GM19239 (cell line): ENCODE data around the gene MAP3K21.

Source experiments
- DNase-seq: peaks from one replicate; pipeline ENCODE4 v3.0.0; 2011; ENCODE audit warnings: low spot score; ENCODE audit not compliant: insufficient read length
- FAIRE-seq: peaks from 2 replicates; lab custom pipeline; 2011; peaks lifted over from hg19 to GRCh38; lab: Jason Lieb, UNC

Gene MAP3K21

DNA sequence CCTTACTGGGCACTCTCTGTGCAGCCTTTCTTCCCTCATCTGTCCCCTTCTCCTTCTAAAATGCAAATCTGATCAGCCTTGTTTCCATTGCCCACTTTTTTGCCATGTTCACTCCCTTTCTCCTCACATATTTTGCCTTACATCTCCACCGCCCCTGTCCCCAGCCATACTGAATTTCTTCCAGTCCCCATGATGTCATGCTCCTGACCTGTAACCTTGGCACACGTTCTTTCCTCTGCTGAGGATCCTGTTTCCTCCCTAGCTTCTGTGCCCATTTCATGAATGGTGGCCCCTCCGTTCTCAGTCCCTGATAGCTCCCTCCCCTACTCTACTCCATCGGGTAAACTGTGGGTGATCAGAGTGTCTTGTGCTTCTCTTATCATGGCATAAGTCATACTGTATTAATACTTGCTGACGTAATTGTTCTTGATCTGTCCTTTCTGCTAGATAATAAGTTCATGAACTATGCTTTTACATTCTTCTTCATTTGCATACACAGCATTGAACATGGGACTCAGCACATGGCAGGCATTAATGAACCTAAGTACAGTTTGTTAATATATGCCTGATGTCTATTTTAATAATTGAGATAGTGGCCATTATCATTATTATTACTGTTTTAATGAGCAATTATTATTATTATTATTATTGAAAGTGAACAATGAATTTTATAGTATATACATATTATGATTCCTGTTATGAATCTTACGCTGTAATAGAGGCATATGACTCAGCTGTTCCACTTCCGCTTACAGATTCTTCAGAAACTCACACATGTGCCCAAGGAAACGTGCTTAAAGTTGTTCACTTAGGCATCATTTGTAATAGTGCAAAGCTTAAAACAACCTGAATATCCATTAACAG is 28.5 kb downstream of the MAP3K21 start:
- DNase-seq (no peak), FAIRE-seq (no peak)

DNA sequence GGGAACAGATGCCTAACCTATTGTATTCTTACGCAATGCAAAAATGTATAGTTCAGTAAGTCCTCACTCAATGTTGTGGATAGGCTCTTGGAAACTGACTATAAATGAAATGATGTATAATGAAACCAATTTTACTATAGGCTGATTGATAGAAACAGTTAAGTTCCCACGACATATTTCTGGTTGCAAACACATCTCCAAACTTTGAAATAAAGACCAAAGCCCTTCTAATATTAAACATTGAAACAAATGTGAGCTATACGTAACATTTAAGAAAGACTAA is 29.1 kb downstream of the MAP3K21 start:
- DNase-seq, result no peak
- no peak for FAIRE-seq

DNA sequence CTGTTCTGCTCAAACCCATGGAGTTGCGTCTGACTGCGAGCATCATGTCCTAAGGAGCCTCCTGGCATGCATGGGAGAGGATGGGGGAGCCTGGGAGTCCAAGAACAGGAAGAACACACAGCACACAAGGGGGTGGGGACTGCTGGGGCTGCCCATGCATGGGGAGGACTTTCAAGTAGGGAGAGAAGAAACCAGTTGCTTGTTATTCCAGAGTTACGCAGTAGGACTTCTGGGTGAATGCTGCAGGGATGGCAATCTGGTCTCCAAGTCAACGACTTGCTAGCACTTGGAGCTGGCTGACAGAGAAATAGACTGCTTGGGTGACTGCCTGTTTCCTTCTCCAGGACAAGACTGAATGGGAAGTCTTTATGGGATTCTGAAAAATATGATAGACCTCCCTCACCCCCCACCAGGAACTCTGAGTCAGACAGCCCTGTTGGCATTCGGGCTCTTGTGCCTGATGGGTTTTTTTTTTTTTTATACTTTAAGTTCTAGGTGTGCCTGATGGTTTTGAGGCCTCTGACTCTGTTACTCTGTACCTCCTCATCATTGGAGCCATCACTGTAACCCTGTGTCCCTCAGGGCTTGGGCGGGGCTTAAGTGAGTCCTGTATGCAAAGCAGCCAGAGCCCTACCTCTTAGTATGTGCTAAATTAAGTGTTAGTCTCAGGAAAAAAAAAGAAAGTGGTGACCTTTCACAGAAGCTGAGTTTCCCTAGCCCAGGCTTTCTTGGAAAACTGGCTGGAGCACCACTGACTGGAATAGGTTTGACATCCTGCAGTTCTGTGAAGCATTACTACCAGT is 30.3 kb downstream of the MAP3K21 start:
- FAIRE-seq (no peak), DNase-seq (no peak)

DNA sequence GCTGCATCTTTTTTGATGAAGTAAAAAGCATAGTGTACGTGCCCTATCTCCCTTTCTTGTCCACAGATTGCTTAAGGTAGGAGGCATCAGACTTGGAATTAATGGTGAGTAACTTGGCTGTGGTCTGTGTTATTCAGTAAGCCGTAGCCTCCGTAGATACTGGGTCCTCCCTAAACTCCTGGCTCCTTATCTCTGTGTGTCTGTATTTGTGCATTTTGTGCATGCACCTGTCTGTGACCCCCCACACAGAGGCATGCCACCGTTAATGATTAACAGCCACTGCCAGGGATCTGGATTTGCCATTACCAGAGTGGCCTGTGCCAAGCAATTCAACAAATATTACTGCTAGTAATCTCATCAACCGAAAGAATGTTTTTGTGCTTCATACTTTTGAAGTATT is 31.9 kb downstream of the MAP3K21 start:
- no peak for DNase-seq
- no peak for FAIRE-seq

DNA sequence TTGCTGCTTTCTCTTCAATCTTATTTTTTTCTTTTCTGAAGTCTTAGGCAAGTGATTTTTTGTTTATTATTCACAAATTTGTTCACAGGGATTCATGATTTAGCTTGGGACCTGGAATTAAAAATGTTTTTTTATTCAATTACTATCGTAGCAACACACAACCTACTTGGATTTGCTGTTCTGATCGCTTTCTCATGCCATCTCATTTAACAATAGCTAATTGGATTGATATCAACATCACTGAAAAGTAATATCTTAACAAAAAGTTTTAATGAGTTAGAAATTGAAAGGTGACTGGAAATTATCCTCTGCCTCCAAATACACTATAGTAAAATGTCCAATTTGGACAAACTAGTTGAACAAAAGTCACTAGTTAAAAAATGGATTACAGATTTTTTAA is 32.4 kb downstream of the MAP3K21 start:
- DNase-seq (no peak), FAIRE-seq (no peak)

DNA sequence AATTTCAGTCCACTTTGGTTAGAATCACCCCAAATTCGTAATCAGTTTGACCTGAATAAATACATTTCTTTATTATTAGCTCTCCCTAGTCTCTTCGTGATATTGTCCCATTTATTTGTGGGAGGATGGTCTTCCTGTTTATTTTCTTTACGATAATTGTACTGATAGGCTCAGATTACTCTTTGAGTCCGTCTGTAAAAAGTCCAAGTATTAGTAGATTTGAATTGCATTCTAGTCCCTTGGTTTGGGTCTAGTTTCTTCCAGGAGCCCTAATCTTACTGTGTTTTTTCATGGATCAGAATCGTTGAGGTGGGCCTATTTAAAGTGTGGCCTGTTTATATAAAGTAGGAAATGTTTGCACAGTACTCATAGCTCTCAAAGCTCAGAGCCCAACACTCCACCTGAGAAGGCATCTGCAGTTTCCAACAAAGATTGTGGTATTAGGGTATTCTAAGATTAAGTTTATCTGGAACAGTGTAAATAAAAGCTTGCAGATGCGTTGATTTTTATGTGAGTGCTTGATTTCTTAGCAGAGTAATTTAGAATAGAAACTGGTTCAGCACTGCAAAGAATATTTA is 33.1 kb downstream of the MAP3K21 start:
- no peak for DNase-seq
- FAIRE-seq, result no peak

DNA sequence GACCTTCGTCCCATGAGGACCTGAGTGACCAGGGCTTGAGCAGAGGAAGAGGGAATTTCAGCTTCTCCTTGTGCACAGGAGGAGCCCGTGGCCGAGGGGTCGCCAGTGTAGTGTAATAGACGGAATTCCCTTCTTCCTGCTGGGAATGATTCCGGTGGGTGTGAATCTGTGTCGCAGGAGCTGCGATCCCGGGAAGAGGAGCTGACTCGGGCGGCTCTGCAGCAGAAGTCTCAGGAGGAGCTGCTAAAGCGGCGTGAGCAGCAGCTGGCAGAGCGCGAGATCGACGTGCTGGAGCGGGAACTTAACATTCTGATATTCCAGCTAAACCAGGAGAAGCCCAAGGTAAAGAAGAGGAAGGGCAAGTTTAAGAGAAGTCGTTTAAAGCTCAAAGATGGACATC is 34.4 kb downstream of the MAP3K21 start:
- DNase-seq, result no peak
- FAIRE-seq, result no peak

DNA sequence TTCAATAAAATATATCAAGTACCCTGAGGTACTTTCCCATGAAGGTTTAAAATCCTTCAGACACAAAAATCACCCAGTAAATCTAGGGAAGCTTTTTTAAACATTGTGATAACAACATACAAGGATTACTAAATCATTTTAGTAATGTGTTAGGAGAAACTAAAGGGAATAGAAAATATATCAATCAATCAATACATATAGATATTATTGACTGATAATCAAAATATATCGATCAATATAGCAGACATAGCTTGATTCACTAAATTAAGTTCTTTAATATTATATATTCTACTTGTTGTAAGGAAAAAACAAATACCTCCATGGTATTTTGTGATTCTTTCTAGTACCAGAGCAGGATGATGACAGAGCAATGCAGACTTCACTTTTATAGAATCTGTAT is 35.2 kb downstream of the MAP3K21 start:
- DNase-seq (no peak), FAIRE-seq (no peak)

DNA sequence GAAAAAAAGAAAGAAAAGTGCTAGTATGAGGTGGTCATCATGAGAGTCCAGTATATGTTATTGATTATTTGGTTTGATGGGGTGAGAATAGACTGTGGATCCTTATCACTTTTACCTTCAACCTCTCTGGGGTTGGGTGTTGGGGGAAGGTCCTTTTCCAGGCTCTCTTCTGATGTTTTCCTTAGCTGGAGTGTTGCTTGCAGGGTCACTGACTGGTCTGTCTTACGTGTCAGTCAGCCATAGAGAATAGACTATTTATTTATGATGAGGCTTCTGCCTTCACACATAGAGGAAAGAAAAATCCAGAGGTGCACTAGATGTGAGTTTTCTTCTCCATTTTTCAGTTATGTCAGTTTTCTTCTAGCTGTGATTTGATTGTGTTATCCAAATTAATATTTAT is 36.5 kb downstream of the MAP3K21 start:
- no peak for DNase-seq
- no peak for FAIRE-seq

DNA sequence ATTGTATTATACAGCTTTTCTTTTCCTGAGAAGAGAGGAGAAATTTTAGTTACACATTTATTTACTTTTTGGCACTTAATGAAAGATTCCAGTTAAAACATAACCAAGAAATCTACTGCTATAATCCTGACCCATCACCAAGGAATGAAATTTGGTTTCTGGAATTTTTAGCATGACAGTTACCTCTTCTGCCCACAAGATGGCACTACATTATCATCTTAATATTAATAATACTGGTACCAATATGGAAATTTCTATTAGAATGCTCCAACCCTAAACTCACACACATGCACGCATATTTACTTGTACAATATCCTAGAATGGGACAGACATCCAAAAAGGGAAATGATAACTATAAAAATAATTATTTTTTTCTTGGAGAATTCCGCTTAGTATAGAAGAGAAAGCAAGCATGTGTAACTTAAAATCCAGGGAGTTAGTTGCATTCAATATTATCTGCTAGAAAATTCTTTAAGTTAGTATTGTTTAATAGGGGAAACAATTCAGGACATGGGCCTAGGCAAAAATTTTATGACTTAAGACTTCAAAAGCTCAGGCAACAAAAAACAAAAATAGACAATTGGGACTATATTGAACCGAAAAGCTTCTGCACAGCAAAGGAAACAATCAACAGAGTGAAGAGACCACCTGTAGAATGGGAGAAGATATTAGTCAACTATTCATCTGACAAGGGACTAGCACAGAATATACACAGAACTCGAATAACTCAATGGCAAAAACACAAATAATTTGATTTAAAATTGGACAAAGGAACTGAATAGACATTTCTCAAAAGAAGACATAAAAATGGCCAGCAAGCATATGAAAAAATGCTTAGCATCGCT is 37.4 kb downstream of the MAP3K21 start:
- DNase-seq (no peak), FAIRE-seq (peak; percentile 57)

DNA sequence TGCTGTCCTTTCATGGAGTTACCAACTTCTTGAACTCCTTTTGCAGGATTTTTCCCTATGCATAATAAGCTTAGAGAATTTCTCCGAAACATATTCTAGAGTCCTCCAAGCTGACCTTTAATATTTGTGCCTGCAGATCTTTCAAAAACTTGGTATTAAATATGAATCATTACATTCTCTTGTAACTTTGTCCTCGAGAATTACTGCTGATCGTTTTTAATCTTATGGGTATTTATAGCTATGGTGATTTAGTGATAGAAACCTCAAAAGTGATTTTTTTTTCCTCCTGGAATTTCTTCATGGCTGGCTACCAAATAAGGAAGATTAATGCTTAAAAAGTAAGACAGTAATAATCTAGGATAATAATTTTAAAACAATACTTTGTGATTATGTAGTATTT is 39.1 kb downstream of the MAP3K21 start:
- FAIRE-seq, result no peak
- no peak for DNase-seq

DNA sequence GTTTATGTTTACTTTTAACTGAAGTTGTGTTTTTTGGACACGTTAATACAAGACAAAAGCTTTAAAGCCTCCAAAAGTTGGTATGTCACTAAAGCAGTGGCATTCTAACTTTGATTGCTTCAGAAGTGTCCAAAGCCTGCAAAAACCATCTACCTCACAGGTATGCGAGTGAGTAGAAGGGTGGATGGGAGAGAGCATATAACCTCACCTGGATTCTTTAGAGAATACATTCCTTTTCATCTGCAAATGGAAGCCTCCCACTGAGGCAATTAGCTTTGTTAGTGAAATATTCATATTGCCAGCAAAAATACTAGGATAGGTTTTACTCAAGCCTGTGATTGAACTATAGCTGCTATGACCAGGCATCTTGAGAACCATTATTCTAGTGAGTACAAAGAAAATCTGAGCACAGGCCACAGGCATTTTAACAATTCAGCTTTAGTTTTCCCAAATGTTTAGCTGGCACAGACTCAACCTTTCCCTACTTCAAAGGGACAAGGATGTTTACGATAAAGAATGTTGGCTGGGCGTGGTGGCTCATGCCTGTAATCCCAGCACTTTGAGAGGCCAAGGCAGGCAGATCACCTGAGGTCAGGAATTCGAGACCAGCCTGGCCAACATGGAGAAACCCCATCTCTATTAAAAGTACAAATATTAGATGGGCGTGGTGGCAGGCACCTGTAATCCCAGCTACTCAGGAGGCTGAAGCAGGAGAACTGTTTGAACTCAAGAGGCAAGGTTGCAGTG is 39.7 kb downstream of the MAP3K21 start:
- no peak for FAIRE-seq
- DNase-seq, result no peak

DNA sequence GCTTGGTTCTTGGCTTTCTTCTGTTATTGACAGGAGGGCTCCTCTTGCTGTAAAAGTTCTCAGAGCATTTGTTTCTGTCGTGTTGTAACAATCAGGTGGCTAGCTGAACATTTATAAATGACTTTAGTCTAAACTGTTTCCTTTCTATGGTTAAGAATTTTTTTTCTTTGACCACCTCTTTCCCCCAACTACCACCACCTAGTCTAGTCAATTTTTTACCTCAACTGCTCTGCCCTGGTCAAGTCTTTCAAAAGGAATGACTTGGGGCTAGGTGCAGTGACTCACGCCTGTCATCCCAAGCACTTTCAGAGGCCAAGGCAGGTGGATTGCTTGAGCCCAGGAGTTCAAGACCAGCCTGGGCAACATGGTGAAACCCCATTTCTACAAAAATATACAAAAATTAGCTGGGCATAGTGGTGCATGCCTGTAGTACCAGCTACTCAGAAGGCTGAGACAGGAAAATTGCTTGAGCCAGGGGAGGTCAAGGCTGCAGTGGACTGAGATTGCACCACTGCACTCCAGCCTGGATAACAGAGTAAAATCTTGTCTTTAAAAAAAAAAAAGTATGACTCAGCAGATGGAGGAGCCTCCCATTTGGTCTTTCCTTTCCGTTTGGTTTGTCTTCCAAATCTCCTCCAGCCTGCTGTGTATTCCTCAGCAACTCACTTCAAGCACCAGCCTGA is 40.7 kb downstream of the MAP3K21 start:
- DNase-seq, result no peak
- FAIRE-seq, result no peak

DNA sequence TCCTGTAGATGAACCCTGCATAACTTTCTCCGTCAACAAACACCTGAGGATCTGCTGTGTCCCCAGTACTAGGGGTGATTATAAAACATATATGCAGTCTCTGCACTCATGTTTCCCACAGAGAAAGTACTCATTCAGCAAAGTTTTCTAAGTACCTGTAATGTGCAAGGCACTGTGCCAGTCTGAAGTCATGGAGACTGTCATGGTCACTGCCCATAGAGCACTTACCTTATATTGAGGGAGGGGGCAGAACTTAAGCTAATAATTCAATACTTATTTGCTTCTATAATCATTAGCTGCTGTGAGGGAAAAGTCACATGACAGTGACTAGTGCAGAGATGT is 41.2 kb downstream of the MAP3K21 start:
- no peak for DNase-seq
- FAIRE-seq, result no peak

DNA sequence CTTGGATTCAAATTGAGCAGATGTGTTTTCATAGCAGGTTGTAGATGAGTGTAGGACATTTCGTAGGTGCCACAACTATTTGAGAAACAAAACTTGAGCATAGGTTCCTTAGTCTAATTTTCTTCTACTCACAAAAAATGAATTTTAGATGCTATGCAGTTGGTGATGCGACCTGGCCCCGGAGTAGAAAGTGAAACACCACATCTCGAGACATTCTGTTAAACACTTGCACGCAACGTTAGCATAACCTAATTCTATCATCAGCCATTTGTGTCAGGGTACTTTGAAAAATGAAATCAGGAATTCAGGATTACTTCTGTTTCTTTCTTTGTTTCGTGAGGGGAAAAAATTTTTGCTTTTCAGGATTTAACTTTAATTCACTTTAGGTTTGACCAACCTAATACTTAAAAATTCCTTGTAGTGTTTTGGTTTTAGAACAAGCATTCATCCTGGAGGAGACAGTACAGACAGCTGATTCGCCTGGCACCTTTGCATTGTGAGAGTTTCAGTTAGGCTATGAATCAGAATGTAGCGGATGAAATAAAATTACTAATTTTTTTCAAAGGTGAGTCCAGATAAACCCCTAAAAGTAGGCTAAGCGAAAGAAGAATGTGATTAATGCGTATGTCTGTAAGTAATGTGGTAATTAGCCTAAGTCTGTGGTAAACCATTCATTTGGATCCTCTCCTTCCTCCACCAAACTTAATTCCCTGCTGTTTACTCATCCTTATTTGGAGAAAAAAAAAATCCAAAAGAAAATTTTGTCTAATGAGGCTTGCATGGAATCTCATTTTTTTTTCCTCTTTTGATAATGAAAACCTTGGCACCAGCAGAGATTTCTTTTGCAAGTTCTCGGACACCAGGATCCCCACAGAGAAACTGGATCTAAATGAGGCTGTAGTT is 44.9 kb downstream of the MAP3K21 start:
- no peak for DNase-seq
- FAIRE-seq, result no peak

DNA sequence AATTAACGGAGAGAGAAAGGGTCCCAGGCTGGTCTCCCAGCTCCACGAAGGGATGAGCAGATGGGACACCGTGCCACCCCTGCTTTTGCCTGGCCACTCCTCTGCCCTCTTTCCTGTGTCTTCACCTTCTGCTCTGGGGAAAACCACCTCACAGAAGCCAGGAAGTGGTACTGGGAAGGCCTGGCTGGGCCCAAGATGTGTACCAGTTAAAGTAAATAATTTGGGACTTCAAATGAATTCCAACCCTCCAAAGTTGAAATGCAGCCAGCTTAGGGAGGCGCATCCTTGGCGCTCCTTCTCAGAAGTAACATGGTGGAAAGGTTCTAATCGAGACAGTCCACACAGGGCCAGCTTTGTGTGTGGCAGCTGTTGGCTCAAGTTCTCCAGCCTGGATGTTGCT is 45.7 kb downstream of the MAP3K21 start:
- FAIRE-seq, result no peak
- DNase-seq, result no peak

DNA sequence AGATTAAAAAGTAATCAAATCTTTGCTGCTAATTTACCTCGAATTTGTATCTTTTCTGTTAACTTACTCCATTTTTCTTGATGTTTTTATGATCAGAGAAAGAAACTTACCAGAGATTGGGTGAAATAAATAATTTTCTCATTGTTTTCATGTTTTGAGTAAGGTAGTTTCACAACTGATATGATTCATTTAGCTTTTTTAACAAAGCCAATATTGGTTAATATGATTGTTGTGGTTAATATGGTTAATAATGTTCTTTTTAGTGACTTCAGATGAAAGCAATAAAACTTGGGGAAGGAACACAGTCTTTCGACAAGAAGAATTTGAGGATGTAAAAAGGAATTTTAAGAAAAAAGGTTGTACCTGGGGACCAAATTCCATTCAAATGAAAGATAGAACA is 48.1 kb downstream of the MAP3K21 start:
- DNase-seq (no peak), FAIRE-seq (no peak)

DNA sequence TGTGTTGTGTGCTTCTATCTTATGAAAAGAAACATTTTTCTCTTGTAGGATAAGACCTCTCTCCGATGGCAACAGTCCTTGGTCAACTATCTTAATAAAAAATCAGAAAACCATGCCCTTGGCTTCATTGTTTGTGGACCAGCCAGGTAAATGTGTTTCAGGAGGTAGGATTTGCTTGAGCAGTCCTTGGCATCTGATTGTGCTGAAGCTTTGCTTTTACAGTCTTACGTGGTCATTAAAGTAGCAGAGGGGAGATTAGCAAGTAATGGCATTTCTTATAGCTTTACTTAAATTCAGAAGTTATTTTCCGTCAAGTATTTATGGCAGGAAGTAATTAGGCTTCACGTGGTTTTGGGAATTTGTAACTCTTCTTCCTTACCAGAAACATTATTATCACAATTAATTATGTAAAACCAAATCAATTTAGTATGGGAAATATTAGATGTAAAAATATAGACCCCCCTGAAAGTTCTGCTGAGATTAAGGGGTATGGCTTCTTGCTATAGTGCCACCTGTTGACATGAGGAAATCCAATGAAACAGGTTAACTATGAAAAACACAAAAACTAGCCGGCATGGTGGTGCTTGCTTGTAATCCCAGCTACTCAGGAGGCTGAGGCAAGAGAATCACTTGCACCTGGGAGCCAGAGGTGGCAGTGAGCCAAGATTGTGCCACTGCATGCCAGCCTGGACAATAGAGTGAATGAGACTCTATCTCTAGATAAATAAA is 49.0 kb downstream of the MAP3K21 start:
- FAIRE-seq (no peak), DNase-seq (no peak)
